LNCAP (cell line): Measurements from ENCODE around the gene SERPINA1.

Experiments used
- TF ChIP-seq, protein P1 (sequence below): fragments of 450-650 bp; IDR thresholded peaks from 2 replicates; pipeline ENCODE4 v1.5.1; 2017; ENCODE audit warnings: mild to moderate bottlenecking

SERPINA1 gene

DNA sequence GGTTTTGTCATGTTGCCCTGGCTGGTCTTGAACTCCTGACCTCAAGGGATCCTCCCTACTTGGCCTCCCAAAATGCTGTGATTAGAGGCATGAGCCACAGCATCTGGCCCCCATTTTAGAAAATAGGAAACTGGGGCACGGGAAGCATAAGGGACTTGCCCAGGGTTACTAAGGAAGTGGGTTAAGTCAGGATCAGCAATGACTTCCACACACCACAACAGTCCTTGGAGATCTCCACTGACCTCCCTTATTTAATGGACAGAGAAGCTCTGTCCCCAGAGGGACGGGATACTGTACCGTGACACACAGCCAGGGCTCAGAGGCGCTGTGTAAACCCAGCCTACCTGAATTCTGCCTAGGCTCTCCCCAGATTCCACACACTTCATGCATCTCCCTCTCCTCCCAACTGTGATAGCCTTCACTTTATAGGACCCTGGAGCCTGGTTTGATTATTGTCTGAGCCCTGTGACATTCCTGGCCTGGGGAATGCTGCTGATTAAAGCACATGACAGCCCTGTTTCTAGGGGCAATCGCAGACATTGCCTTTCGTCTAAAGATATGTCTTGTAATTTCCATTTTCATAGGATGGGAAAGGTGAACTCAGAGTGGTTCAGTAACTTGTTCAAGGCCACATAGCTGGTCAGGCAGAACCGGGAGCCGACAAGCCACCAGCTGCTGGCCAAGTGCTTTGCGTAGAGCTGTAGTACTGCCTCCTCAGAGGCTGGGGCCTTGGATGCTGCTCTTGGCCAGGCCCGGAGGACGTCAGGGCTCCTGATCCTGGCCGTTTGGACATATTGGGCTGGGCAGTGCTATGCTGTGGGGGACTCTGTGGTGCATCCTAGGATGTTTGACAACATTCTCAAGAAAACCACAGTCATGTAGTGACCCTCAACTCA is 20.8 kb downstream of the SERPINA1 start:
- TF ChIP-seq, protein P1, sequence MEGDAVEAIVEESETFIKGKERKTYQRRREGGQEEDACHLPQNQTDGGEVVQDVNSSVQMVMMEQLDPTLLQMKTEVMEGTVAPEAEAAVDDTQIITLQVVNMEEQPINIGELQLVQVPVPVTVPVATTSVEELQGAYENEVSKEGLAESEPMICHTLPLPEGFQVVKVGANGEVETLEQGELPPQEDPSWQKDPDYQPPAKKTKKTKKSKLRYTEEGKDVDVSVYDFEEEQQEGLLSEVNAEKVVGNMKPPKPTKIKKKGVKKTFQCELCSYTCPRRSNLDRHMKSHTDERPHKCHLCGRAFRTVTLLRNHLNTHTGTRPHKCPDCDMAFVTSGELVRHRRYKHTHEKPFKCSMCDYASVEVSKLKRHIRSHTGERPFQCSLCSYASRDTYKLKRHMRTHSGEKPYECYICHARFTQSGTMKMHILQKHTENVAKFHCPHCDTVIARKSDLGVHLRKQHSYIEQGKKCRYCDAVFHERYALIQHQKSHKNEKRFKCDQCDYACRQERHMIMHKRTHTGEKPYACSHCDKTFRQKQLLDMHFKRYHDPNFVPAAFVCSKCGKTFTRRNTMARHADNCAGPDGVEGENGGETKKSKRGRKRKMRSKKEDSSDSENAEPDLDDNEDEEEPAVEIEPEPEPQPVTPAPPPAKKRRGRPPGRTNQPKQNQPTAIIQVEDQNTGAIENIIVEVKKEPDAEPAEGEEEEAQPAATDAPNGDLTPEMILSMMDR = no peak

DNA sequence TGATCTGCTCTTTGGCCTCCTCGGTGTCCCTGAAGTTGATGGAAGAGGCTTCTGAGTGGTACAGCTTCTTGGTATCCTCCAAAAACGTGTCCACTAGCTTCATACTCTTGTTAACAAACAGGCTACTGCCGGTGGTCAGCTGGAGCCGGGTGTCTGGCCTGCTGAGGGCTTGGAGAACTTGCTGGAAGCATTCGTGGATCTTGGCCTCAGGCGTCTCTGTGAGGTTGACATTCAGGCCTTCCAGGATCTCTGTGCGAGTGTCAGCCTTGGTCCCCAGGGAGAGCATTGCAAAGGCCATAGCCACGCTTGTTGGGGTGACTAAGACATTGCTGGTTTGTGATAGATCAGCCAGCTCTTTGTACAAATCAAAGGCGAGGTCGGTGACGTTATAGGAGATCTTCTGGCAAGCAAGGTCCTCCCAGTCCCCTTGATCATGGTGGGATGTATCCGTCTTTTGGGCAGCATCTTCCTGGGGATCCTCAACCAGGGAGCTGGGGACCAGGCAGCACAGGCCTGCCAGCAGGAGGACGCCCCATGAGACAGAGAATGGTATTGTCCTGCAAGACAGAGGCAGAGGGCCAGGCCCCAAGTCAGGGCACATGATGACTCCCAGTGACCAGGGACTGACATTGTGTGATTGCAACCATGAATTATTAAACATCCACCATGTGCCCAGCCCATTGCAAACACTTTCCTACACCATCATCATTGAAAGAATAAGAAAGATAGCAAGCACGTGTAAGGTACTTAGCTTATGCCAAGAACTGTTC is 22.1 kb downstream of the SERPINA1 start, which contains the start of gene SERPINA2:
Gene SERPINA2 (minus strand): TSS at position 553 of the 770 bp plus-strand sequence.
- TF ChIP-seq, protein P1 = no peak

DNA sequence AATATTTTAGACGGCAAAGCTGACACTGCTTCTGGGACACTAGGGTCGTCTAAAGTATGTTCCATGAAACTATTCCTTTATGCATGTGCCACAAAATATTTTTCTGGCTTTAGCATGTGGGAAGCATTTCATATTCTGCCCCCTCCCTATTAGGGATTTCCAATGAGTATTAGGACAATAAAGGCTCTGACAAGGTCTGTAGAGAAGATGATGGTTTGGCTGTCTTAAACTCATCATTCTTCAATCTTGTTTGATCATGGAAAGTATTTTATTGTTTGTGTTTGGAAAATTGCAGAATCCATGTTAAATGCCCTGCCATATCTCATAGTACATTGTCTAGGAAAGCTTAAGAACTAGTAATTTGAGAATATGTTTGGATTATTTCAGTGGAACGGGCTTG is 22.8 kb downstream of the SERPINA1 start:
- TF ChIP-seq, protein P1 = no peak

DNA sequence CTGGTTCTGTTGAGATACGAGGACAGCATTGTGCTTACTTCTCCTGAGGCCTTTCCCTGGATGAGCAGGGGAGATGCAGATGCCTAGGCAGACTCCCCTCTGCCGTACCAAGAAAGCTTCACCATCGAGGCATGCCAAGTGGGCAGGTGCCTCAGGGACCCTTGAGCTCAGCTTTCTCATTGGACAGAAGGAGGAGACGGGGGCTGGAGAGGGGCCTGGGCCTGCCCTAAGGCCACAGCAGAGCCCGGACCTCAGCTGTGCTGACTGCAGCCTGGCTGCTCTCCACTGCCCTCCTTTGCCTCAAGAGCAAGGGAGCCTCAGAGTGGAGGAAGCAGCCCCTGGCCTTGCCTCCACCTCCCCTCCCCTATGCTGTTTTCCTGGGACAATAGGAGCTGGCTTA is 23.4 kb downstream of the SERPINA1 start:
- TF ChIP-seq, protein P1 = no peak

DNA sequence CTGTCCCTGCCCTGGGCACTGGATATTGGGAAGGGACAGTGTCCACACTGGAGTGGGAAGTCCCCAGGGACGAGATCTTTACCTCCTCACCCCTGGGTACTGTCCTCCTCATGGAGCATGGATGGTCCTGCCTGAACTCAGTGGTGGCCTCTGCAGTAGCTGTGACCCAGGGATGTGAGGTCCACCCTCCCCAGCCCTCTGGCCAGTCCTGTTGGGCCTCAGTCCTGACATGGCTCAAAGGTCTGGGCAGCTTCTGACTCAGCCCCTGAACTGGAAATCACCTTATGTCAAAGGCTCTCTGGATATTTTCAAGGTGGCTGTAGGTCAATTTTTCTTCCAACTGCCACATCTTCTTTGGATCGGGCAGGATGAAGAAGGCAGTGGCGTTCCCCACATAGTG is 24.4 kb downstream of the SERPINA1 start:
- TF ChIP-seq, protein P1 = no peak

DNA sequence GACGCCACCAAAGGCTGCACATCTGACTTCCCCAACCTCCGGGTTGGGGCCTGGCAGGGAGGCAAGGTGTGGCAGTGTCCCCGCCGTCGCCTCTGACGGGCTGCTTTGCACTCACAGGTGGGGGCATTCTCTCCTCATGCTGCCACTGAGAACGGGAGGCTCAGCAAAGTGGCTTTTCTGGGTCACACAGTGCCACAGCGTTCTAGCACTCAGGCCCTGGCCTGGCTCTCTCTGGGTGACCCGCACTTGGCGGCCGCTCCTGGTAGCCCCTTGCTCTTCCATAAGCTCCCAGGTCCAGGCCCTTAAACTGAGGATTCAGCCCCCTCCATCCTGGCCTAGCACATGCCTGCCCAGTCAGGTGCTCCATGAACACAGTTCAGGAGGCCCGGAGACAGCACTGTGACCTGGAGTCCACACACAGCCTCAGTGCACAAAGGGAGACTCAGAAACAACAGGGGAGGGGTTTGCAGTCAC is 25.2 kb downstream of the SERPINA1 start:
- TF ChIP-seq, protein P1 = no peak

DNA sequence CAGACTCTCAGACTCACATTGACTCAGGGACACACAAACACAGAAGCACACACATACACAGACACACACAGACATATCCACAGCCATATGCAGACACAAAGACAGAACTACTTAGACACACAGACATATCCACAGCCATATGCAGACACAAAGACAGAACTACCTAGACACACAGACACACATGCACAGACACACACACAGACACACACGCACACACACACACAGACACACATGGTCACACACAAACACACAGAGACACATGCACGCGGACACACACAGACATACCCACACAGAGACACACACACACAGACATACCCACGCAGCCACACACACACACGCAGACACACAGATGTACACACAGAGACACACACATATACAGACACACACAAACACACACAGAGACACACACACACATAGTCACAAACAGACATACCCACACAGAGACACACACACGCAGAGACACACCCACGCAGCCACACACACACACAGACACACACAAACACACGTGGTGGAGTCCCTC is 25.7 kb downstream of the SERPINA1 start:
- TF ChIP-seq, protein P1 = no peak
